GM12878 (cell line): ENCODE data around the gene CRB2. TPM values are rescaled to one million over a fixed set of nuclear protein-coding genes. Genes with fewer than 3 reads are reported as not detected.
A peak's percentile ranks its signal among the peaks of the same experiment; 100 is the strongest.

Source experiments
- BCL3 ChIP-seq: IDR thresholded peaks from 2 replicates; pipeline ENCODE4 v1.6.1; 2011; ENCODE audit warnings: borderline replicate concordance, low read depth, mild to moderate bottlenecking, moderate library complexity, low read length; ENCODE audit not compliant: insufficient read depth, poor library complexity, severe bottlenecking
- BHLHE40 ChIP-seq, 2 experiments: fragments of 450-650 bp in 1 of 2; IDR thresholded peaks; 2 replicates each; pipeline ENCODE4 v1.6.1; 2011 to 2017; ENCODE audit warnings: low read depth in 2 of 2, borderline replicate concordance in 1 of 2, improper control_type of control experiment in 1 of 2, low read length in 1 of 2, mild to moderate bottlenecking in 1 of 2
- CBX5 ChIP-seq: sonication (generic); IDR thresholded peaks from 2 replicates; pipeline ENCODE4 v1.6.1; 2016; ENCODE audit warnings: low read depth, moderate library complexity, mild to moderate bottlenecking, inconsistent platforms
- FOXK2 ChIP-seq: fragments of 450-650 bp; IDR thresholded peaks from 2 replicates; pipeline ENCODE4 v1.6.1; 2017; ENCODE audit warnings: mild to moderate bottlenecking, moderate library complexity
- HSF1 ChIP-seq: fragments of 150-350 bp; IDR thresholded peaks from 2 replicates; pipeline ENCODE4 v1.6.1; 2014; ENCODE audit warnings: mild to moderate bottlenecking, low read depth, low read length
- IKZF2 ChIP-seq, 2 experiments: fragments of 450-650 bp; IDR thresholded peaks; 2 replicates each; pipeline ENCODE4 v1.6.1; 2017; ENCODE audit warnings: mild to moderate bottlenecking in 2 of 2, moderate library complexity in 2 of 2
- MEF2B ChIP-seq: fragments of 450-650 bp; IDR thresholded peaks from 2 replicates; pipeline ENCODE4 v1.6.1; 2018; ENCODE audit warnings: mild to moderate bottlenecking, moderate library complexity; ENCODE audit not compliant: partially characterized antibody, poor library complexity, severe bottlenecking
- SPI1 ChIP-seq: IDR thresholded peaks from 2 replicates; pipeline ENCODE4 v1.6.1; 2011; ENCODE audit warnings: low read depth, mild to moderate bottlenecking, low read length, moderate library complexity, borderline replicate concordance; ENCODE audit not compliant: insufficient read depth
- TCF12 ChIP-seq: IDR thresholded peaks from 2 replicates; pipeline ENCODE4 v1.6.1; 2011; ENCODE audit warnings: low read depth, mild to moderate bottlenecking, low read length
- ZNF687 ChIP-seq: fragments of 450-650 bp; IDR thresholded peaks from 2 replicates; pipeline ENCODE4 v1.6.1; 2017; ENCODE audit warnings: mild to moderate bottlenecking, moderate library complexity
- polyA plus RNA-seq, 11 experiments: library from polyadenylated mRNA; depleted of rRNA in 4 of 11; unstranded in 6 of 11; stranded (reverse) in 5 of 11; fragments of >200 nt; fragmentation: Nextera tagmentation in 4 of 11; fragmentation: Illumina TruSeq in 1 of 11; extraction: Ambion mirVana in 4 of 11; extraction: Trizol in 1 of 11; gene quantifications; 1 replicate in 1 of 11; 2 replicates in 10 of 11; pipeline versions ENCODE4 v1.2.1 to v1.2.3, GENCODE V29; 2011 to 2016; ENCODE audit warnings: inconsistent platforms in 2 of 11, missing spikeins in 2 of 11, low read depth in 1 of 11
- total RNA-seq, 4 experiments: library from RNA; depleted of rRNA in 3 of 4; stranded (reverse); fragments of >200 nt in 3 of 4; fragmentation: Illumina TruSeq in 1 of 4; extraction: Trizol in 1 of 4; gene quantifications; 2 replicates each; pipeline versions ENCODE4 v1.2.1 to v1.2.3, GENCODE V29; 2013 to 2021
- TF ChIP-seq, protein P1 (sequence below): fragments of 450-650 bp; formaldehyde crosslinking; IDR thresholded peaks from 2 replicates; pipeline ENCODE4 v1.4.0; 2022; ENCODE audit warnings: mild to moderate bottlenecking, moderate library complexity
- TF ChIP-seq, protein P2 (sequence below): IDR thresholded peaks from 2 replicates; pipeline ENCODE4 v1.6.1; 2011; ENCODE audit warnings: low read depth, low read length, improper control_type of control experiment, borderline replicate concordance
- TF ChIP-seq, protein P3 (sequence below): fragments of 450-650 bp; IDR thresholded peaks from 2 replicates; pipeline ENCODE4 v1.6.1; 2016; ENCODE audit warnings: mild to moderate bottlenecking

The CRB2 gene
- total and polyA plus RNA-seq, 10 of the 15 experiments (the other 5 are each of a cell fraction or from before 2014, with no cell fraction given) = 0.01 to 0.80 (median 0.23) TPM; not detected in 3

DNA sequence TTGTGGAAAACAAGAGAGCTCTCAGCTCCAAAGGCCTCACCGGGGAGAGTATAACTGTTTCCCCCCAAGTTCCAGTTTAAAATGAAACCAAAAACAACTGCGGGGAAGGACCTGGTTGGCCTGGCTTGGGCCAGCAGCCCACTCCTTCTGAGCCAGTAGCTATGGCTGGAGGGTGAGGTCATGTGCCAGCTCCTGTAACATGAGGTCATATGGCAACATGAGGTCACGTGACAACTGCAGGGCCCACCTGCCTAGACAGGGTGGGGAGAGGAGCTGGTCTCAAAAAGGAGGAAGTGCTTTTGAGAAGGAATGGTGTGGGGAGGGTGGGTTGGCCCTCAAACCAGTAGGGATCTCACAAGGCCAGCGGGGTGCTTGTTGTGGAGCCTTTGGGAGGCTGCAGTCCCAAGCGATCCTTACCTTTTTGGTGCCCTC lies 29.3 kb upstream of the CRB2 start (continued):
- no peak for TF ChIP-seq BCL3
- TF ChIP-seq HSF1 = no peak
- TF ChIP-seq IKZF2 (IDR thresholded peaks at IDR 0.05) = peak in 1 of 2 experiments; percentile 42; a peak in 1 of 4 replicates
- TF ChIP-seq, protein P1, sequence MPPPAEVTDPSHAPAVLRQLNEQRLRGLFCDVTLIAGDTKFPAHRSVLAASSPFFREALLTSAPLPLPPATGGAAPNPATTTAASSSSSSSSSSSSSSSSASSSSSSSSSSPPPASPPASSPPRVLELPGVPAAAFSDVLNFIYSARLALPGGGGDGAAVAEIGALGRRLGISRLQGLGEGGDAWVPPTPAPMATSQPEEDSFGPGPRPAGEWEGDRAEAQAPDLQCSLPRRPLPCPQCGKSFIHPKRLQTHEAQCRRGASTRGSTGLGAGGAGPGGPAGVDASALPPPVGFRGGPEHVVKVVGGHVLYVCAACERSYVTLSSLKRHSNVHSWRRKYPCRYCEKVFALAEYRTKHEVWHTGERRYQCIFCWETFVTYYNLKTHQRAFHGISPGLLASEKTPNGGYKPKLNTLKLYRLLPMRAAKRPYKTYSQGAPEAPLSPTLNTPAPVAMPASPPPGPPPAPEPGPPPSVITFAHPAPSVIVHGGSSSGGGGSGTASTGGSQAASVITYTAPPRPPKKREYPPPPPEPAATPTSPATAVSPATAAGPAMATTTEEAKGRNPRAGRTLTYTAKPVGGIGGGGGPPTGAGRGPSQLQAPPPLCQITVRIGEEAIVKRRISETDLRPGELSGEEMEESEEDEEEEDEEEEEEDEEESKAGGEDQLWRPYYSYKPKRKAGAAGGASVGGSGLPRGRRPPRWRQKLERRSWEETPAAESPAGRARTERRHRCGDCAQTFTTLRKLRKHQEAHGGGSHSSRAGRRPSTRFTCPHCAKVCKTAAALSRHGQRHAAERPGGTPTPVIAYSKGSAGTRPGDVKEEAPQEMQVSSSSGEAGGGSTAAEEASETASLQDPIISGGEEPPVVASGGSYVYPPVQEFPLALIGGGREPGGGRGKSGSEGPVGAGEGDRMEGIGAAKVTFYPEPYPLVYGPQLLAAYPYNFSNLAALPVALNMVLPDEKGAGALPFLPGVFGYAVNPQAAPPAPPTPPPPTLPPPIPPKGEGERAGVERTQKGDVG (CRISPR knock-in tag) = no peak; the same call in 1 of the 2 replicates
- TF ChIP-seq CBX5 = no peak
- TF ChIP-seq, protein P2, sequence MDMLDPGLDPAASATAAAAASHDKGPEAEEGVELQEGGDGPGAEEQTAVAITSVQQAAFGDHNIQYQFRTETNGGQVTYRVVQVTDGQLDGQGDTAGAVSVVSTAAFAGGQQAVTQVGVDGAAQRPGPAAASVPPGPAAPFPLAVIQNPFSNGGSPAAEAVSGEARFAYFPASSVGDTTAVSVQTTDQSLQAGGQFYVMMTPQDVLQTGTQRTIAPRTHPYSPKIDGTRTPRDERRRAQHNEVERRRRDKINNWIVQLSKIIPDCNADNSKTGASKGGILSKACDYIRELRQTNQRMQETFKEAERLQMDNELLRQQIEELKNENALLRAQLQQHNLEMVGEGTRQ = peak; percentile 87
- TF ChIP-seq ZNF687 = peak; percentile 55; the same call in 1 of the 2 replicates
- TF ChIP-seq TCF12 = 0 out of 2 replicates have a peak, but pooled peaks have one; percentile 13
- TF ChIP-seq SPI1 = peak; percentile 94
- TF ChIP-seq FOXK2 = peak; percentile 72
- TF ChIP-seq BHLHE40 (IDR thresholded peaks at IDR 0.05; ENCODE audit: borderline replicate concordance in 1 of 2, low read depth in 2 of 2, low read length in 1 of 2) = peak; percentile 78 to 96; a peak in 3 of 4 replicates
- TF ChIP-seq, protein P3, sequence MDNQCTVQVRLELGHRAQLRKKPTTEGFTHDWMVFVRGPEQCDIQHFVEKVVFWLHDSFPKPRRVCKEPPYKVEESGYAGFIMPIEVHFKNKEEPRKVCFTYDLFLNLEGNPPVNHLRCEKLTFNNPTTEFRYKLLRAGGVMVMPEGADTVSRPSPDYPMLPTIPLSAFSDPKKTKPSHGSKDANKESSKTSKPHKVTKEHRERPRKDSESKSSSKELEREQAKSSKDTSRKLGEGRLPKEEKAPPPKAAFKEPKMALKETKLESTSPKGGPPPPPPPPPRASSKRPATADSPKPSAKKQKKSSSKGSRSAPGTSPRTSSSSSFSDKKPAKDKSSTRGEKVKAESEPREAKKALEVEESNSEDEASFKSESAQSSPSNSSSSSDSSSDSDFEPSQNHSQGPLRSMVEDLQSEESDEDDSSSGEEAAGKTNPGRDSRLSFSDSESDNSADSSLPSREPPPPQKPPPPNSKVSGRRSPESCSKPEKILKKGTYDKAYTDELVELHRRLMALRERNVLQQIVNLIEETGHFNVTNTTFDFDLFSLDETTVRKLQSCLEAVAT = 0 out of 2 replicates have a peak, but pooled peaks have one; percentile 67
- TF ChIP-seq MEF2B = peak; percentile 58
